Neural cell (in vitro differentiated cells): Measurements from ENCODE around the gene LLGL2.

Experiments
- EP300 ChIP-seq: fragments of 450-650 bp; conservative IDR thresholded peaks from 2 replicates; pipeline ENCODE4 v1.6.1; 2014; ENCODE audit warnings: antibody characterized with exemption, mild to moderate bottlenecking, moderate library complexity; ENCODE audit not compliant: poor library complexity, severe bottlenecking
- EZH2 ChIP-seq: fragments of 200-600, 300-800 bp; shearing (Covaris generic), sonication (generic); IDR thresholded peaks from 2 replicates; pipeline ENCODE4 v1.6.1; 2014; ENCODE audit warnings: antibody characterized with exemption, low read length, borderline replicate concordance, mild to moderate bottlenecking; ENCODE audit not compliant: insufficient read depth, poor library complexity, severe bottlenecking
- TAF1 ChIP-seq: IDR thresholded peaks from 2 replicates; pipeline ENCODE4 v1.6.1; 2012; ENCODE audit warnings: low read depth
- TF ChIP-seq, protein P1 (sequence below): fragments of 450-650 bp; IDR thresholded peaks from 2 replicates; pipeline ENCODE4 v1.5.1; 2014; ENCODE audit warnings: antibody characterized with exemption, mild to moderate bottlenecking, moderate library complexity; ENCODE audit not compliant: poor library complexity, severe bottlenecking

DNA sequence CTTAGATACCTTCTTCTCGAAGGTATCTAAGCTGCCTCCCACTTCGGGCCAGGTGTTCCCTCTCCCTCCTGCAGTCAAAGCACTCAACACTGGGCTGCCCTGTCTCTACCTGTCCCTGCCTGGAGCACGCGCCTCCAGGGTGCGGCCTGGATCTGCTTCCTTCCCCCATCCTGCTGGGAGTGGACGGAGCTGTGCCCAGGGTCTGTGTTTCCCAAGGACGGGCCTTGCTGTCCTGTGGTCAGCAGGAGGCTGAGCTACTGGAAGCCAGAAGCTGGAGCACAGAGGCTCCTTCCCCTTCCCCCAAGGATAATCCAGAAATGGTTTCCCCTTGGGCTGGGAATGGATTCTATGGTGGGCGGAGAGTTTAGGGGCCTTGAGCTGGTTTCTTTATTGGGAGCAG is 16.7 kb downstream of the LLGL2 start:
- TF ChIP-seq, protein P1, sequence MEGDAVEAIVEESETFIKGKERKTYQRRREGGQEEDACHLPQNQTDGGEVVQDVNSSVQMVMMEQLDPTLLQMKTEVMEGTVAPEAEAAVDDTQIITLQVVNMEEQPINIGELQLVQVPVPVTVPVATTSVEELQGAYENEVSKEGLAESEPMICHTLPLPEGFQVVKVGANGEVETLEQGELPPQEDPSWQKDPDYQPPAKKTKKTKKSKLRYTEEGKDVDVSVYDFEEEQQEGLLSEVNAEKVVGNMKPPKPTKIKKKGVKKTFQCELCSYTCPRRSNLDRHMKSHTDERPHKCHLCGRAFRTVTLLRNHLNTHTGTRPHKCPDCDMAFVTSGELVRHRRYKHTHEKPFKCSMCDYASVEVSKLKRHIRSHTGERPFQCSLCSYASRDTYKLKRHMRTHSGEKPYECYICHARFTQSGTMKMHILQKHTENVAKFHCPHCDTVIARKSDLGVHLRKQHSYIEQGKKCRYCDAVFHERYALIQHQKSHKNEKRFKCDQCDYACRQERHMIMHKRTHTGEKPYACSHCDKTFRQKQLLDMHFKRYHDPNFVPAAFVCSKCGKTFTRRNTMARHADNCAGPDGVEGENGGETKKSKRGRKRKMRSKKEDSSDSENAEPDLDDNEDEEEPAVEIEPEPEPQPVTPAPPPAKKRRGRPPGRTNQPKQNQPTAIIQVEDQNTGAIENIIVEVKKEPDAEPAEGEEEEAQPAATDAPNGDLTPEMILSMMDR = no peak
- TF ChIP-seq EZH2 (no peak), EP300 (no peak), TAF1 (no peak)
